Activated B cell treated with CpG ODN at 0.5 μM for 24 hours (primary cell): ENCODE measurements around the gene IGF2R. TPM values are rescaled to one million over a fixed set of nuclear protein-coding genes. Genes with fewer than 3 reads are reported as not detected.
"Not testable (repeated sequence)": the region's sequence is repeated elsewhere in the genome, so short reads cannot be mapped to it uniquely, and the experiment has no call there.

Experiments used
- ATAC-seq: fragments of 200-7000 bp; cut with Tn5 transposase; one replicate; pipeline ENCODE4 v1.10.0; 2021; ENCODE audit warnings: low read depth, mild to moderate bottlenecking, moderate library complexity
- CTCF ChIA-PET: fragments of 350-600 bp; sonication (Branson Sonifier 250); formaldehyde crosslinking; loops from one replicate; lab custom pipeline; 2021; ENCODE audit warnings: antibody characterized with exemption; lab: Charles Lee
- POLR2A ChIA-PET: fragments of 350-600 bp; sonication (Branson Sonifier 250); formaldehyde crosslinking; loops from one replicate; lab custom pipeline; 2021; ENCODE audit warnings: antibody characterized with exemption; lab: Charles Lee
- DNase-seq: peaks from one replicate; pipeline ENCODE4 v3.0.0; 2022
- H3K27ac Mint-ChIP-seq: one replicate; pipeline ENCODE4 v1.8.0; 2020; ENCODE audit warnings: mixed read lengths
- H3K27me3 Mint-ChIP-seq: one replicate; pipeline ENCODE4 v1.8.0; 2021; ENCODE audit warnings: mixed read lengths
- H3K36me3 Mint-ChIP-seq: one replicate; pipeline ENCODE4 v1.8.0; 2021; ENCODE audit warnings: low read depth, mixed read lengths
- H3K4me1 Mint-ChIP-seq: one replicate; pipeline ENCODE4 v1.8.0; 2021; ENCODE audit warnings: mixed read lengths
- H3K4me3 Mint-ChIP-seq: one replicate; pipeline ENCODE4 v1.8.0; 2020; ENCODE audit warnings: mild to moderate bottlenecking, mixed read lengths
- H3K9me3 Mint-ChIP-seq: one replicate; pipeline ENCODE4 v1.8.0; 2020; ENCODE audit warnings: mixed read lengths
- intact Hi-C: fragments of 100-400 bp; cut with micrococcal nuclease; formaldehyde crosslinking; loops from one replicate; pipeline ENCODE4 v1.15.1; 2024
- total RNA-seq: library from RNA; stranded (reverse); gene quantifications from 2 replicates; pipeline ENCODE4 v1.2.3, GENCODE V29; 2022
- TF ChIP-seq, protein P1 (sequence below): fragments of 200-600 bp; IDR thresholded peaks from one replicate; pipeline ENCODE4 v1.8.0; 2022; ENCODE audit warnings: antibody characterized with exemption, mild to moderate bottlenecking

Gene IGF2R
- total RNA-seq, 1 donor from 2014 or later, result 79.5 TPM

- intact Hi-C loops, result no loop called here
- H3K4me1 Mint-ChIP-seq, result no peaks in the 10 kb centered on the region
Measured at GRCh38 chr6:160121558-160121957, 152.7 kb downstream of the IGF2R start, which contains the start of gene SLC22A1. Gene SLC22A1 (plus strand): TSS chr6:160121815. CDS start chr6:160121936, 121 bp downstream.

GRCh38 chr6:160121981-160122380, 153.1 kb downstream of the IGF2R start:
- intact Hi-C loops, result no loop called here
- Mint-ChIP-seq H3K27ac (no peak overlapping the region), H3K36me3 (peaks cover 3% of the 10 kb centered on the region), H3K9me3 (peaks cover 3% of the 10 kb centered on the region), H3K27me3 (no peaks in the 10 kb centered on the region), H3K4me1 (no peaks in the 10 kb centered on the region), H3K4me3 (no peak overlapping the region)
- DNase-seq, result no peak
- CTCF ChIA-PET, result no interaction called here
- ATAC-seq, result no peak
- POLR2A ChIA-PET, result no interaction called here
- TF ChIP-seq, protein P1, sequence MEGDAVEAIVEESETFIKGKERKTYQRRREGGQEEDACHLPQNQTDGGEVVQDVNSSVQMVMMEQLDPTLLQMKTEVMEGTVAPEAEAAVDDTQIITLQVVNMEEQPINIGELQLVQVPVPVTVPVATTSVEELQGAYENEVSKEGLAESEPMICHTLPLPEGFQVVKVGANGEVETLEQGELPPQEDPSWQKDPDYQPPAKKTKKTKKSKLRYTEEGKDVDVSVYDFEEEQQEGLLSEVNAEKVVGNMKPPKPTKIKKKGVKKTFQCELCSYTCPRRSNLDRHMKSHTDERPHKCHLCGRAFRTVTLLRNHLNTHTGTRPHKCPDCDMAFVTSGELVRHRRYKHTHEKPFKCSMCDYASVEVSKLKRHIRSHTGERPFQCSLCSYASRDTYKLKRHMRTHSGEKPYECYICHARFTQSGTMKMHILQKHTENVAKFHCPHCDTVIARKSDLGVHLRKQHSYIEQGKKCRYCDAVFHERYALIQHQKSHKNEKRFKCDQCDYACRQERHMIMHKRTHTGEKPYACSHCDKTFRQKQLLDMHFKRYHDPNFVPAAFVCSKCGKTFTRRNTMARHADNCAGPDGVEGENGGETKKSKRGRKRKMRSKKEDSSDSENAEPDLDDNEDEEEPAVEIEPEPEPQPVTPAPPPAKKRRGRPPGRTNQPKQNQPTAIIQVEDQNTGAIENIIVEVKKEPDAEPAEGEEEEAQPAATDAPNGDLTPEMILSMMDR, result no peak

More at GRCh38 chr6:160121558-160121957, 152.7 kb downstream of the IGF2R start, which contains the start of gene SLC22A1:
- Mint-ChIP-seq H3K27ac (no peak within 1 kb of the TSS), H3K4me3 (no peak within 1 kb of the TSS), H3K36me3 (peaks cover 3% of the 10 kb centered on the region), H3K9me3 (peaks cover 3% of the 10 kb centered on the region), H3K27me3 (no peaks in the 10 kb centered on the region)
- DNase-seq, result no peak
- ChIA-PET POLR2A (no interaction called here), CTCF (no interaction called here)
- TF ChIP-seq, protein P1, result no peak
- no peak for ATAC-seq

- no peak overlapping the region for H3K27ac Mint-ChIP-seq
- peaks cover 2% of the 10 kb centered on the region for H3K9me3 Mint-ChIP-seq
- POLR2A ChIA-PET, result no interaction called here
- DNase-seq (no peak), ATAC-seq (no peak)
- H3K27me3 Mint-ChIP-seq, result no peaks in the 10 kb centered on the region
- CTCF ChIA-PET, result no interaction called here
- H3K4me3 Mint-ChIP-seq, result no peak overlapping the region
- H3K36me3 Mint-ChIP-seq, result peaks cover 3% of the 10 kb centered on the region
- TF ChIP-seq, protein P1, result no peak
- no peaks in the 10 kb centered on the region for H3K4me1 Mint-ChIP-seq
- intact Hi-C loops, result no loop called here
Measured at GRCh38 chr6:160122744-160123143, 153.9 kb downstream of the IGF2R start.

DNA sequence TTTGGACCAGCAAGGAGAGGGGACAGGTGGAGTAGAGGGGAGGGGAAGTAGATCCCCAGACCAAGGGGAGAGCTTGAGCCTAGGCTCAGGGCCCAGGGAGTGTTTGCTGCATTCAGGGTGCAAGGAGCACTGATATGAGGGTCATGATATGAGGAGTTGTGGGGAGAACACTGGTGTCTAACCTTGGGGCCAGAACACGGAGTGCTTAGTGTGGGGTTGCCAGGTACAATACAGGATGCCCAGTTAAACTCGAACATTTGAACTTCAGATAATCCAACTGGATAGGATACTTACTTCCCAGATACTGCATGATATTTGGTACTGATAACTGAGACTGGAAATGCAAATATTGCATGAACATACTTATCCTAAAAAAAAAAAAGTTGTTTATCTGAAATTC, 155.1 kb downstream of the IGF2R start:
- CTCF ChIA-PET, result interaction anchor here (1.0 kb wide), 1 partner anchor 36 kb away, joined by 4 read pairs; no protein-coding TSS in a partner anchor
- no peak for ATAC-seq
- TF ChIP-seq, protein P1, result no peak

GRCh38 chr6:160124605-160125004, 155.7 kb downstream of the IGF2R start:
- H3K4me3 Mint-ChIP-seq, result no peak overlapping the region
- TF ChIP-seq, protein P1, result no peak
- H3K27me3 Mint-ChIP-seq, result no peaks in the 10 kb centered on the region
- ATAC-seq (no peak), DNase-seq (no peak)
- POLR2A ChIA-PET, result no interaction called here
- H3K9me3 Mint-ChIP-seq, result no peaks in the 10 kb centered on the region
- H3K36me3 Mint-ChIP-seq, result no peaks in the 10 kb centered on the region
- H3K27ac Mint-ChIP-seq, result no peak overlapping the region
- CTCF ChIA-PET, result interaction anchor here (1.0 kb wide), 1 partner anchor 37 kb away, joined by 4 read pairs; no protein-coding TSS in a partner anchor
- H3K4me1 Mint-ChIP-seq, result no peaks in the 10 kb centered on the region
- intact Hi-C loops, result no loop called here

More for the DNA sequence above, 155.1 kb downstream of the IGF2R start:
- no peaks in the 10 kb centered on the region for H3K4me1 Mint-ChIP-seq
- H3K36me3 Mint-ChIP-seq, result peaks cover 3% of the 10 kb centered on the region
- intact Hi-C loops, result no loop called here
- no peak overlapping the region for H3K27ac Mint-ChIP-seq
- H3K27me3 Mint-ChIP-seq, result no peaks in the 10 kb centered on the region
- no peak overlapping the region for H3K4me3 Mint-ChIP-seq
- POLR2A ChIA-PET, result no interaction called here
- no peak for DNase-seq
- no peaks in the 10 kb centered on the region for H3K9me3 Mint-ChIP-seq

GRCh38 chr6:160125105-160125504, 156.2 kb downstream of the IGF2R start:
- H3K4me1 Mint-ChIP-seq, H3K4me3 Mint-ChIP-seq, H3K9me3 Mint-ChIP-seq, H3K27ac Mint-ChIP-seq, POLR2A ChIA-PET, intact Hi-C loops, H3K36me3 Mint-ChIP-seq, DNase-seq, ATAC-seq, H3K27me3 Mint-ChIP-seq: not testable (repeated sequence)
- CTCF ChIA-PET, result interaction anchor here (1.0 kb wide), 1 partner anchor 37 kb away, joined by 4 read pairs; no protein-coding TSS in a partner anchor
